GM19468 (cell line): Measurements from ENCODE around the gene ERBB4.
"Not testable (repeated sequence)": the region's sequence is repeated elsewhere in the genome, so short reads cannot be mapped to it uniquely, and the experiment has no call there.

Experiments used
- ATAC-seq: cut with Tn5 transposase; IDR thresholded peaks from one replicate; pipeline ENCODE4 v1.9.1; 2021; ENCODE audit warnings: mild to moderate bottlenecking, moderate library complexity, moderate number of reproducible peaks; ENCODE audit not compliant: unreplicated experiment; ENCODE audit errors: extremely low read depth

Gene ERBB4

DNA sequence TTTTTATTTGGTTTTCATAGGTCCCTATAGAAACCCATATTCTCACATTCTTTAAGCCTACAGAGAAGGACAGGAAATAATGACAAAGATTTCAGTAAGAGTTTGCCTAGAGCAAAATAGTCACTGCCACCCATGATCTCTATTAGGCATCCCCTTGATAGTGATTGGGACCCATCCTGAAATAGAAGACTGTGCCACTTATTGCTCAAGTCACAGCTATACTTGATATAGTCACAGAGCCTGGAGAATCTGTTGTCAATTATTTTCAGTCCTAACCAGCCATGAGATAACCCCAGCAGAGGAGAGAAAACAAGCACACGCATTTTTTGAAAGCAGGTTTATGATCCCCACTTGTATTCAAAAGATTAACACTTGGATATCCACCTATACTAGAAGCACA, 8.2 kb downstream of the ERBB4 start:
- ATAC-seq = no peak

DNA sequence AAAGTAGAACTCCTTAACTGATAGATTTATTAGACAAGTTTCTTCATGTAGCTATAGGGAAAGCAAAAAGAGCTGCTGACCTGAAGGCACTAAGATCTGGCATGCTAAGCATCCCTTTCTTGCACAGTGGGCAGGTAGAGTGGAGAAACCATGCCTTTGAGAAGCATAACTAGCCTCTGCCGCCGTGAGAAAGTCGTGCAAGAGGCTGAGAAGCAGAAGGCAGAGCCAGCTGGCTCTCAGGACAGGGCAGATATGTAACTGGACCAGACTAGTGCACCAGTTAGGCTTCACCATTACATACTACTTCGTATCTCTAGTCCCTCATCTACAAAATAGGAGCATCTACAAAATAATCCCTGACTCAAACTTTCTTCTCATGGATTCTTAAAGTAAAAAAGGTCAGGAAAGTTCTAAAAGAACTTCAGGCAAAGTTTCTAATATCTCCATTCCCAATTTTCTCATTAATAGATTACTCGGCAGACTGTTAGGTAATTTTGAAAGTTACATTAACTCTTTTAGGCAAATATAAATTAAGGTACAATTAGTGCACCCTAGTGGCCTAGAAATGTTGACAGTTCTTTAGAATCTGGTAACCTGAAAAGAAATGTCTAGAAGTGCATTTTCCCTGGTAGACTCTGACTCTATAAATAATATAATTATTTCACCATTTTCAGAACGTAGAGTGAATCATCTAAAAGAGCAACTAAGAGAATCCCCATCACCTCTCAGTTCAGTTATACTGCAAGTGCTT, 10.3 kb downstream of the ERBB4 start:
- no peak for ATAC-seq

DNA sequence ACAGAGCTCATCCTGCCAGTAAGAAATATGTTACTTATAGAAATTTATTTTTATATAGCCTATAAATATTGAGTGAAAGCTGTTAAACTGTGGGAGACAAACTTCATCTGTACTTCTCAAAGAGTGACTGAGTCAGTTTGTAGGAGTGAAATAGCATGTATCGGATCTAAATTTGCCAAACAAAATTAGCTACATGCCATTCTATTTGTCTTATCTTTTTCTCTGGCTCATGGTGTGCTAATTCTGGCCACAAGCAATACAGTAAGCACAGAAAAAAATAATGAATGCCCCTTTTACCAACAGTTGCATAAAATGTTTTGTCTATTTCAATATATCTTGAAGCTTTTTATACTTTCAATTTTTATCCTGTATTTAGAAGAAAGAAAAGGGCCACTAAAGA, 12.5 kb downstream of the ERBB4 start:
- no peak for ATAC-seq

DNA sequence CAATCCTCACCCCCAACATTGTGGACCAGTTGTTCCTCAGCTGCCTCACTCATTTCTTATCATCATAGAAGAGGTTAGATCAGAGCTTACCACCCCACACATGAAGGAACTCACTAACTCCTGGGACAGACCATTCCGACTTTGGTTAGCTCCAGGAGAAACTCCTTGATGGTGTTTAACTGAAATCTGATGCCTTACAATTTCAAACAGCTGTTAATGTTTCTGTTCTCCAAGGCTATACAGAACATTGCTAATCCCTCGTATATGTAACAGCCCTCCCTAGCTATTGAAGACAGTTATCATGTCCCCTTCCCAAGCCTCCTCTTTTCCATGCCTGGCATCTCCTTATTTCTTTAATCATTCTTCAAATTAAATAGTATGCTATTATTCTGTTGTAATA, 14.8 kb downstream of the ERBB4 start:
- ATAC-seq = no peak

DNA sequence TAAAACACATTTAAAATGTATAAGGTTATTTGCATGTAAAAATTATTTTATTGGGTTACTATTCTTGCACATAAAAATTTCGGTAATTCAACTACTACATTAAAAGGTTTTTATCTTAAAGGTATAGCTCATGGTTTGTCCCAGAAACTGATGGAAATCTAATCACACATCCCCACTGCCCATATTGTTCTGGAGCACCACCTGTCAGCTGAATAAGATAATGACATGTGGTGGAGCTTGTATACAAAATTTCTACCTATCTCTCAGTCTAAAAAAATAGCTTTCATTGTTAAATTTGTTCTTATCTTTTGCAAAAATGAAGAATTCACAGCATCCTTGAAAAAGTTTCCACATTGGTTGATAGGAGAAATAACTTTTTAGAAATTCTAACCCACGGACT, 18.3 kb downstream of the ERBB4 start:
- ATAC-seq = no peak

DNA sequence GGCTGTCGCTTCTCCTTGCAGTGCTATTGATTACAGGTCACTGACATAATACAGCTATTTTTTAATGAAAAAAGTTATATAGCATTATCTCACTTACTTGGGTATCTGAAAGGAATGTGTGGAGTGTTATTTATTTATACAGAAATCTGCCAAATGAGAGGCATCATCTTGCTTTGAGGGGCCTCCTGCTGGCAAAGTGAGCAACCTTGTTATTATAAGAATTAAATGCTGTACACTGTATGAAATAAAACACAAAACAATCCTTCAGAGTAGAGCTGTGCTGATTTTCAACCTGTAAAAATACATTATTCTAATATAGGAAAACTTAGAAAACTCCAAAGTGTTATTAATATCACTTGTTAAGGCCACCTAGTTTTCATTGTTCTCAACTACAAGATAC, 20.9 kb downstream of the ERBB4 start:
- ATAC-seq = no peak

DNA sequence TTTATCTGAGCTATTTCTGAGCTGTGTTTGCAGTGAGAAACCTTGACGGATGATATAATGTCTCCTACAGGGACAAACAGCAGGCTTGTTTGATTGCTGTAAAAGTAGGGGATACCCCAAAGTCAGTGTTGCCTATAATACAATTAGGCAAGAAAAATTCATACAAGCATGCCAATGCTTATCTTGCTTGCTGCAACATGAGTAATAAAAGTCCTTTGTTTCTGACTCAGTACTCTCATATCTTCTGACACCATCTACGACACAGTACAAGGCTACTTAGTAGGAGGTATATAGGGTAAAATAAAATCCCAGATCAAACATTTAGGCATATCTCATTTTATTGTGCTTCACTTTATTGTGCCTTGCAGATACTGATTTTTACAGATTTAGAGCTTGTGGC, 33.0 kb downstream of the ERBB4 start:
- ATAC-seq = no peak

DNA sequence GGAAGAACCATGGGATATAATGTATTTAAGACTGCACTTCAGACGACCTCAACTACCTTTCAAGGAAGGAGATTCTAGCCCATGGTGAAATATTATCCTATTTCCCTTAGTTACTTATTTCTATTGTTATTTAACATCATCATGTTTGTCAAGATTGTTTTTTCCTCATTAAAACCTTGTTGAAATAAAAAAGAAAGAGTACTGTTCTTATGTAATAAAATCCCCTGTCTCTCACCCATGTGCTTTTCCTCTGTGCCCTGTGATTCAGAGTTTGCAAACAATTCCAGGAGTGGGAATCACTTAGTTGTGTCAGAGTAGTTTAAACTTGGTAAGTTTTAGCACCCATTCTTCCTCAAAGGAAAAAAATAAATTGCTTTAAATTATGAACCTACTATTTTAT, 43.6 kb downstream of the ERBB4 start:
- ATAC-seq = no peak

- ATAC-seq = no peak
Measured at GRCh38 chr2:212494418-212495020, 44.1 kb downstream of the ERBB4 start.

- ATAC-seq = peak; percentile 18
Measured at GRCh38 chr2:212489719-212490346, 48.8 kb downstream of the ERBB4 start.

GRCh38 chr2:212488611-212489010, 50.0 kb downstream of the ERBB4 start:
- no peak for ATAC-seq

DNA sequence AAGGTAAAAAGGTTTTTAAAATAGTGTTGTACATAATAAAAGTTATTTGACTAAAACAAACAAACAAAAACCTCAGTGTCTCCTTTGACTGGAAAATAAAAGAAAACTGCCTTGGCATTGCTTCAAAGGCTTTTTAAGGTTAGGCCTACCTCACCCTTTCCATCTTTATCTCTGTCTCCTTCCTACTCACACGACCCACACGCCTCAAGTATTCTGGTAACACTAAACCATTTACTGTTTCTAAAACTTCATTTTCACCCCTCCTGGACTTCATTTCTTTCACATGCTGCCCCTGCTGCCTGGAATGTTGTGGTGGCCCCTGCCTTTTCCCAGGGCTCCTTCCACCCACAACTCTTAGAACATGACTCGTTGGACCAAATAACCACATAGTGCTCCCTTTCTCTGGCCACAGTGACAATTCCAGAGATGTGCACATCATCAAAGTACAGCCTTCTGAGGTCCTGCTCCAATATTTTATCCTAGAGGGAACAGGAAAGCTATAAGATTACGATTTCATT, 54.0 kb downstream of the ERBB4 start:
- ATAC-seq = no peak

DNA sequence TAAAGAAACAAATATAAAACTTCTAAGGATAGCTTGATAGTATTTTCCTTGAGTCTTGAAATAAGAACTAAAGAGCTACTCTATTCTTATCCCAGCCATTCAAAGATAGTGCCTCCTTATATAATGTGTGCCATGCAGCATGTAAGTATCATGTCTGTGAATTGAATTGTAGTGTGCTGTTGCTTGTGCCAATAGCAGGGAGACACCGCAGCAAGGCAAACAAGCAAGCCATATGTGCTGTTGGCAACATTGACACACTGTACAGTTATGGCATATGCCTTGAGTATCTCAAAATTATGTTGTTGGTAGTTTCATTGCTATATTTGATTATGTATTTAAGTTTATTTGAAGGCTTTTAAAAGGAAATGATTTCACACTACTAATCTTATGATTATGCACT, 58.2 kb downstream of the ERBB4 start:
- ATAC-seq = no peak

GRCh38 chr2:212477571-212477970, 61.0 kb downstream of the ERBB4 start:
- no peak for ATAC-seq

DNA sequence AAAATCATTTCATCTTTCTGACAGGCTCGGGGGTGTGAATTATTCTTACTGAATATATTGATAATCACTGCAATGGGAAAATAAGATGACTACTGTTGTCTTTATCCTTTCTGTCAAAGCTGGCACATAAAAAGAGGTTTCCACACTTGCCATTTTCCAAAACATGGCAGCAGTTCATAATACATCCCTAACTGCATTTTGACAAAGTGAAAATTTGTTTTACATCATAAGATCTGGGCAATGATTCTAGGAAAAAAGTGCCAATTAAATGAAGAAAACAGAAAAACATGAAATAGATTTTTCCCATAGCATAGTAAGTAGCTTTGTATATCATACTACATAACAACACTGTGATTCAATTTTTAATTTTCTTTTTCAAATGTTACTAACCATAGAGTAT, 65.4 kb downstream of the ERBB4 start:
- ATAC-seq = no peak

GRCh38 chr2:212467551-212467950, 71.1 kb downstream of the ERBB4 start:
- not testable (repeated sequence) for ATAC-seq

- no peak for ATAC-seq
Measured at GRCh38 chr2:212465456-212465855, 73.1 kb downstream of the ERBB4 start.

- ATAC-seq = not testable (repeated sequence)
Measured at GRCh38 chr2:212461708-212462107, 76.9 kb downstream of the ERBB4 start.

DNA sequence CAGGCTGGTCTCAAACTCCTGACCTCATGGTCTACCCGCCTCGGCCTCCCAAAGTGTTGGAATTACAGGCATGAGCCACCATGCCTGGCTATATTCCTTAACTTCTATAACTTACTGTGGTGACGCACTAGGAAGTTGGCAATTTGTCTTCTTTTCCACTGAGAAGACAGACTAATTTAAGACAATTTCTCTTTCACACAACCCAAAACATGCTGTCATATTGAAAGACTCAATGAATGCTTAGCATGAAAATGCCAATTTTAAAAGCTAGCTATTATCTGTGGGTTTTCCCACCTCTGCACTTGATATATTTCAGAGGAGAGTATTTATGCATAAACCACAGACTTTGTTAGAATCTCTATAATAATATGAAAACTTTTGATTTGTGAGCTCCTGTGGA, 84.5 kb downstream of the ERBB4 start:
- ATAC-seq = no peak

- ATAC-seq = no peak
Measured at GRCh38 chr2:212451786-212452231, 86.8 kb downstream of the ERBB4 start.

DNA sequence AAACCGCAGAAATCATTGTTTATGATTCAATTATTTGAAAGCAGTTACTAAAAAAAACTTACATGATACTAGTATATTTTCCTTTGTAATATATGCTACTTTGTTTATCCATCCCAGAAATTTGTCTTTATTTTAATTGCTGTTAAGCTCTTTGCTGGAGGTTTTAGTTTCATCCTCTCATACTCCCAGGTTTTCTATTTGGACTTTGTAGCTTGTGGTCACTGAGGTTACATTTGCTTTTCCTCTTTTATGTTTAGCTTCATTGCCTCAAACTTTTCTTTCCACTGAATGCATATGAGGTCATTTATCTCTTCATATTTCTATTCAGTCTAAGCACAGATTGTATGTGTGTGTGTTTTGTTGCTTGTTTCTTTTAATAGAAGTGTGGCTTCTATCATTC, 89.9 kb downstream of the ERBB4 start:
- no peak for ATAC-seq
